Measurements from ENCODE around the gene TRERF1.

GRCh38 chr6:42423244-42423643, 28.5 kb downstream of the TRERF1 start:
- no peak for TF ChIP-seq POLR2A (IDR thresholded peaks at IDR 0.05)
- TF ChIP-seq CTCF (IDR thresholded peaks at IDR 0.05 in 4 of 5, conservative IDR thresholded peaks at IDR 0.05 in 1 of 5) = no peak

Measured in gastrocnemius medialis (tissue), 4 donors.